Measurements from ENCODE around the gene COL9A2.
A peak's percentile ranks its signal among the peaks of the same experiment; 100 is the strongest.

Gene COL9A2

GRCh38 chr1:40303790-40304189 lies 13.3 kb downstream of the COL9A2 start:
- TF ChIP-seq CTCF (IDR thresholded peaks at IDR 0.05; ENCODE audit: control insufficient read depth, extremely low read depth, insufficient read depth): no peak
- DNase-seq (ENCODE audit: low read depth): no peak
- no peak overlapping the region for H3K4me3 ChIP-seq (ENCODE audit: low read depth, low read length)

- H3K4me3 ChIP-seq (ENCODE audit: low read depth, low read length): no peak overlapping the region
- TF ChIP-seq CTCF (IDR thresholded peaks at IDR 0.05; ENCODE audit: control insufficient read depth, extremely low read depth, insufficient read depth): no peak
- no peak for DNase-seq (ENCODE audit: low read depth)
Measured at GRCh38 chr1:40303051-40303771, 13.9 kb downstream of the COL9A2 start.

GRCh38 chr1:40302475-40302874 lies 14.6 kb downstream of the COL9A2 start:
- TF ChIP-seq CTCF (IDR thresholded peaks at IDR 0.05; ENCODE audit: control insufficient read depth, extremely low read depth, insufficient read depth): no peak
- DNase-seq (ENCODE audit: low read depth): no peak
- no peak overlapping the region for H3K4me3 ChIP-seq (ENCODE audit: low read depth, low read length)

GRCh38 chr1:40301541-40302299 lies 15.4 kb downstream of the COL9A2 start:
- no peak overlapping the region for H3K4me3 ChIP-seq (ENCODE audit: low read depth, low read length)
- peak; percentile 61 for DNase-seq (ENCODE audit: low read depth)
- TF ChIP-seq CTCF (IDR thresholded peaks at IDR 0.05; ENCODE audit: control insufficient read depth, extremely low read depth, insufficient read depth): no peak

GRCh38 chr1:40301066-40301465 lies 16.0 kb downstream of the COL9A2 start:
- H3K4me3 ChIP-seq (ENCODE audit: low read depth, low read length): no peak overlapping the region
- no peak for TF ChIP-seq CTCF (IDR thresholded peaks at IDR 0.05; ENCODE audit: control insufficient read depth, extremely low read depth, insufficient read depth)
- no peak for DNase-seq (ENCODE audit: low read depth)

- DNase-seq (ENCODE audit: low read depth): no peak
- no peak overlapping the region for H3K4me3 ChIP-seq (ENCODE audit: low read depth, low read length)
- TF ChIP-seq CTCF (IDR thresholded peaks at IDR 0.05; ENCODE audit: control insufficient read depth, extremely low read depth, insufficient read depth): no peak
Measured at GRCh38 chr1:40300651-40301050, 16.4 kb downstream of the COL9A2 start.

Measured in LNCaP clone FGC (cell line).